HepG2 (cell line): ENCODE results near the gene SAMD4B. TPM values are rescaled to one million over a fixed set of nuclear protein-coding genes. Genes with fewer than 3 reads are reported as not detected.

Experiments used
- CEBPB ChIP-seq: IDR thresholded peaks from 2 replicates; pipeline ENCODE4 v1.6.1; 2011; ENCODE audit warnings: low read depth, low read length, improper control_type of control experiment, borderline replicate concordance
- FOXC1 ChIP-seq: sonication (generic); formaldehyde crosslinking; IDR thresholded peaks from 2 replicates; pipeline ENCODE4 v1.8.0; 2022; ENCODE audit warnings: mild to moderate bottlenecking, missing genetic modification reagents, borderline replicate concordance
- HDAC1 ChIP-seq: sonication (generic); formaldehyde crosslinking; IDR thresholded peaks from 2 replicates; pipeline ENCODE4 v1.5.1; 2020; ENCODE audit warnings: mild to moderate bottlenecking, missing genetic modification reagents
- KDM3A ChIP-seq: IDR thresholded peaks from 2 replicates; pipeline ENCODE4 v1.6.1; 2018; ENCODE audit warnings: low read depth, missing compliant biosample characterization
- KDM4B ChIP-seq: sonication (generic); formaldehyde crosslinking; IDR thresholded peaks from 2 replicates; pipeline ENCODE4 v1.4.0; 2020; ENCODE audit warnings: missing genetic modification reagents
- KLF12 ChIP-seq: sonication (generic); formaldehyde crosslinking; IDR thresholded peaks from 2 replicates; pipeline ENCODE4 v1.4.0; 2020; ENCODE audit warnings: missing genetic modification reagents, borderline replicate concordance
- MED8 ChIP-seq: sonication (generic); formaldehyde crosslinking; IDR thresholded peaks from 2 replicates; pipeline ENCODE4 v1.8.1; 2023; ENCODE audit warnings: mild to moderate bottlenecking, missing genetic modification reagents; ENCODE audit not compliant: insufficient replicate concordance
- MTA3 ChIP-seq: sonication (generic); formaldehyde crosslinking; IDR thresholded peaks from 2 replicates; pipeline ENCODE4 v1.4.0; 2020; ENCODE audit warnings: missing genetic modification reagents
- NPAS2 ChIP-seq: sonication (generic); formaldehyde crosslinking; IDR thresholded peaks from 2 replicates; pipeline ENCODE4 v1.8.0; 2022; ENCODE audit warnings: mild to moderate bottlenecking, missing genetic modification reagents, borderline replicate concordance
- PHF5A ChIP-seq: IDR thresholded peaks from one replicate; pipeline ENCODE4 v1.6.1; 2018; ENCODE audit warnings: low read depth, missing genetic modification reagents; ENCODE audit not compliant: unreplicated experiment
- RBFOX2 ChIP-seq: fragments of 200-400 bp; formaldehyde crosslinking; IDR thresholded peaks from 2 replicates; pipeline ENCODE4 v1.6.1; 2017; ENCODE audit warnings: low read depth, mild to moderate bottlenecking, low read length
- REPIN1 ChIP-seq: sonication (generic); formaldehyde crosslinking; IDR thresholded peaks from 2 replicates; pipeline ENCODE4 v1.8.0; 2022; ENCODE audit warnings: missing genetic modification reagents, low read depth, mild to moderate bottlenecking, borderline replicate concordance
- REXO4 ChIP-seq: sonication (generic); formaldehyde crosslinking; IDR thresholded peaks from 2 replicates; pipeline ENCODE4 v1.8.0; 2022; ENCODE audit warnings: missing genetic modification reagents, mild to moderate bottlenecking, borderline replicate concordance
- STAG1 ChIP-seq: sonication (generic); formaldehyde crosslinking; IDR thresholded peaks from 2 replicates; pipeline ENCODE4 v1.4.0; 2020; ENCODE audit warnings: missing genetic modification reagents
- TRAFD1 ChIP-seq: sonication (generic); formaldehyde crosslinking; IDR thresholded peaks from 2 replicates; pipeline ENCODE4 v1.5.1; 2020; ENCODE audit warnings: missing genetic modification reagents, mild to moderate bottlenecking, borderline replicate concordance
- U2AF1 ChIP-seq: fragments of 200-400 bp; formaldehyde crosslinking; optimal IDR thresholded peaks from 2 replicates; pipeline ENCODE3; 2017; ENCODE audit warnings: mild to moderate bottlenecking, low read depth, low read length
- ZBTB39 ChIP-seq: sonication (generic); formaldehyde crosslinking; IDR thresholded peaks from 2 replicates; pipeline ENCODE4 v1.5.0; 2020; ENCODE audit warnings: missing genetic modification reagents
- ZBTB43 ChIP-seq: sonication (generic); formaldehyde crosslinking; conservative IDR thresholded peaks from 2 replicates; pipeline ENCODE4 v1.4.0; 2020; ENCODE audit warnings: missing genetic modification reagents
- ZNF430 ChIP-seq: sonication (generic); formaldehyde crosslinking; IDR thresholded peaks from 2 replicates; pipeline ENCODE4 v1.9.0; 2021; ENCODE audit warnings: mild to moderate bottlenecking, missing genetic modification reagents
- ZNF567 ChIP-seq: sonication (generic); formaldehyde crosslinking; IDR thresholded peaks from 2 replicates; pipeline ENCODE4 v1.8.1; 2023; ENCODE audit warnings: mild to moderate bottlenecking, missing genetic modification reagents, borderline replicate concordance
- ZNF589 ChIP-seq: sonication (generic); formaldehyde crosslinking; conservative IDR thresholded peaks from 2 replicates; pipeline ENCODE4 v1.8.0; 2022; ENCODE audit warnings: mild to moderate bottlenecking, moderate library complexity, missing genetic modification reagents
- ZNF597 ChIP-seq: sonication (generic); formaldehyde crosslinking; IDR thresholded peaks from 2 replicates; pipeline ENCODE4 v1.5.0; 2020; ENCODE audit warnings: missing genetic modification reagents
- ZNF737 ChIP-seq: sonication (generic); formaldehyde crosslinking; IDR thresholded peaks from 2 replicates; pipeline ENCODE4 v1.5.0; 2020; ENCODE audit warnings: missing genetic modification reagents, mild to moderate bottlenecking, borderline replicate concordance
- polyA plus RNA-seq, 8 experiments: library from polyadenylated mRNA; depleted of rRNA in 3 of 8; stranded (reverse) in 7 of 8; unstranded in 1 of 8; fragments of >200 nt; fragmentation: Illumina TruSeq in 4 of 8; extraction: Trizol in 4 of 8; gene quantifications; 2 replicates each; pipeline versions ENCODE4 v1.2.1 to v1.2.3, GENCODE V29; 2011 to 2016; ENCODE audit warnings: low read depth in 4 of 8, missing spikeins in 1 of 8, mixed read lengths in 1 of 8; ENCODE audit not compliant: insufficient read depth in 1 of 8
- total RNA-seq, 5 experiments: library from RNA; depleted of rRNA; stranded (reverse); fragments of >200 nt; fragmentation: Illumina TruSeq; extraction: Trizol; gene quantifications; 2 replicates each; pipeline ENCODE4 v1.2.3, GENCODE V29; 2016; ENCODE audit warnings: low read depth in 1 of 5

The SAMD4B gene
- total and polyA plus RNA-seq, 2 of the 13 experiments (the other 11 are each of a cell fraction or from before 2014, with no cell fraction given), result 26.0 to 31.8 TPM

- TF ChIP-seq KLF12 (CRISPR knock-in tag) (no peak; the same call in 1 of the 2 replicates), ZNF589 (no peak), ZBTB39 (no peak), MTA3 (no peak), ZNF737 (CRISPR knock-in tag) (no peak), STAG1 (CRISPR knock-in tag) (no peak), HDAC1 (no peak), KDM4B (CRISPR knock-in tag) (no peak), ZBTB43 (CRISPR knock-in tag) (no peak), ZNF567 (CRISPR knock-in tag) (no peak), RBFOX2 (0 out of 2 replicates have a peak, but pooled peaks have one; percentile 12), REXO4 (CRISPR knock-in tag) (no peak), PHF5A (CRISPR knock-in tag) (no peak), CEBPB (peak; percentile 85), MED8 (CRISPR knock-in tag) (no peak), FOXC1 (CRISPR knock-in tag) (no peak), KDM3A (no peak), TRAFD1 (CRISPR knock-in tag) (no peak), ZNF597 (CRISPR knock-in tag) (no peak), ZNF430 (CRISPR knock-in tag) (0 out of 2 replicates have a peak, but pooled peaks have one; percentile 12), U2AF1 (no peak), REPIN1 (CRISPR knock-in tag) (no peak), NPAS2 (CRISPR knock-in tag) (no peak)
Measured at GRCh38 chr19:39398297-39398864, 56.2 kb downstream of the SAMD4B start (continued).
